Fibroblast of upper back skin (primary cell): Measurements from ENCODE around the gene SLC17A2.

Source experiments
- DNase-seq: peaks from one replicate; pipeline ENCODE4 v3.0.0-alpha.2; 2013

Gene SLC17A2

GRCh38 chr6:25878721-25879322, 51.7 kb downstream of the SLC17A2 start:
- no peak for DNase-seq

GRCh38 chr6:25875926-25876602, 54.4 kb downstream of the SLC17A2 start:
- no peak for DNase-seq

GRCh38 chr6:25875563-25875905, 55.0 kb downstream of the SLC17A2 start:
- no peak for DNase-seq

- no peak for DNase-seq
These were observed 55.5 kb downstream of the SLC17A2 start for GRCh38 chr6:25874822-25875562.

GRCh38 chr6:25874118-25874517, 56.4 kb downstream of the SLC17A2 start, which contains the start of gene SLC17A3:
SLC17A3 (minus strand) TSS chr6:25874243; CDS start chr6:25868387, 5,856 bp downstream.
- DNase-seq = no peak

- no peak for DNase-seq
These were observed 57.7 kb downstream of the SLC17A2 start for GRCh38 chr6:25872814-25873213.

GRCh38 chr6:25869840-25870239, 60.7 kb downstream of the SLC17A2 start:
- DNase-seq = no peak

GRCh38 chr6:25868436-25869183, 61.9 kb downstream of the SLC17A2 start:
- DNase-seq = no peak

- DNase-seq = no peak
These were observed 64.5 kb downstream of the SLC17A2 start for GRCh38 chr6:25866011-25866410.

GRCh38 chr6:25863360-25863759, 67.1 kb downstream of the SLC17A2 start:
- DNase-seq = no peak
